ENCODE data around the gene FLNB. TPM values are rescaled to one million over a fixed set of nuclear protein-coding genes. Genes with fewer than 3 reads are reported as not detected.

FLNB gene
- total RNA-seq, 4 donors from 2014 or later, result 61.9 to 114 (median 89.9) TPM

GRCh38 chr3:58020783-58021071 lies 12.5 kb downstream of the FLNB start:
- Histone ChIP-seq H3K27me3 (no peaks in the 10 kb centered on the region), H3K4me3 (peak overlapping the region in 3 of 4 donors; percentile 4 to 17 (median 8)), H3K4me1 (peaks cover 33 to 100% (median 95%) of the 10 kb centered on the region in 4 donors), H3K36me3 (no peaks in the 10 kb centered on the region), H3K27ac (replicated peaks in 1 of 4) (peak overlapping the region; percentile 80 to 92 (median 88)), H3K9me3 (no peaks in the 10 kb centered on the region)
- DNase-seq (ENCODE audit: extremely low spot score), result no peak
- no peak for TF ChIP-seq EP300 (IDR thresholded peaks at IDR 0.05)
- no peak for TF ChIP-seq POLR2AphosphoS5 (IDR thresholded peaks at IDR 0.05)
- TF ChIP-seq CTCF (IDR thresholded peaks at IDR 0.05), result no peak
- TF ChIP-seq POLR2A (IDR thresholded peaks at IDR 0.05; ENCODE audit: low read depth), result no peak
- intact Hi-C loops (cut with DNase I), result no loop called here
- 48% methylated on average over 7 of the region's 7 CpGs for WGBS

GRCh38 chr3:58021072-58021959 lies 13.1 kb downstream of the FLNB start:
- Histone ChIP-seq H3K4me1 (peaks cover 39 to 100% (median 95%) of the 10 kb centered on the region in 4 donors), H3K9me3 (no peaks in the 10 kb centered on the region), H3K4me3 (peak overlapping the region in 2 of 4 donors; percentile 4 to 8), H3K27ac (replicated peaks in 1 of 4) (peak overlapping the region; percentile 80 to 92 (median 88)), H3K27me3 (no peaks in the 10 kb centered on the region), H3K36me3 (no peaks in the 10 kb centered on the region)
- WGBS, result 55% methylated on average over 6 of the region's 8 CpGs
- no peak for DNase-seq (ENCODE audit: extremely low spot score)
- intact Hi-C loops (cut with DNase I), result no loop called here
- no peak for TF ChIP-seq POLR2A (IDR thresholded peaks at IDR 0.05; ENCODE audit: low read depth)
- TF ChIP-seq POLR2AphosphoS5 (IDR thresholded peaks at IDR 0.05), result peak in 1 of 2 donors; percentile 14

- H3K36me3 ChIP-seq, result no peaks in the 10 kb centered on the region
- H3K27me3 ChIP-seq, result no peaks in the 10 kb centered on the region
- intact Hi-C loops (cut with DNase I), result no loop called here
- peaks cover 39 to 100% (median 97%) of the 10 kb centered on the region in 4 donors for H3K4me1 ChIP-seq
- no peaks in the 10 kb centered on the region for H3K9me3 ChIP-seq
- H3K27ac ChIP-seq (replicated peaks in 1 of 4), result peak overlapping the region; percentile 80 to 92 (median 88)
- DNase-seq (ENCODE audit: extremely low spot score), result no peak
- TF ChIP-seq POLR2A (IDR thresholded peaks at IDR 0.05; ENCODE audit: low read depth) (no peak), EP300 (IDR thresholded peaks at IDR 0.05) (no peak), CTCF (IDR thresholded peaks at IDR 0.05) (no peak), POLR2AphosphoS5 (IDR thresholded peaks at IDR 0.05) (no peak)
- WGBS, result 70% methylated on average over 5 of the region's 5 CpGs
- no peak overlapping the region for H3K4me3 ChIP-seq
Observed at GRCh38 chr3:58021962-58022361, 13.7 kb downstream of the FLNB start.

- intact Hi-C loops (cut with DNase I), result no loop called here
- peaks cover 43 to 100% (median 97%) of the 10 kb centered on the region in 4 donors for H3K4me1 ChIP-seq
- H3K36me3 ChIP-seq, result no peaks in the 10 kb centered on the region
- TF ChIP-seq POLR2A (IDR thresholded peaks at IDR 0.05; ENCODE audit: low read depth) (no peak), EP300 (IDR thresholded peaks at IDR 0.05) (no peak), POLR2AphosphoS5 (IDR thresholded peaks at IDR 0.05) (no peak), CTCF (IDR thresholded peaks at IDR 0.05) (no peak)
- no peaks in the 10 kb centered on the region for H3K9me3 ChIP-seq
- H3K27me3 ChIP-seq, result no peaks in the 10 kb centered on the region
- no peak for DNase-seq (ENCODE audit: extremely low spot score)
- H3K4me3 ChIP-seq, result no peak overlapping the region
- H3K27ac ChIP-seq (replicated peaks in 1 of 4), result peak overlapping the region; percentile 80 to 92 (median 88)
- WGBS, result 80% methylated on average over 3 of the region's 3 CpGs
Observed at GRCh38 chr3:58022490-58022889, 14.3 kb downstream of the FLNB start.

GRCh38 chr3:58023531-58023930 lies 15.3 kb downstream of the FLNB start:
- Histone ChIP-seq H3K27ac (replicated peaks in 1 of 4) (peak overlapping the region; percentile 80 to 92 (median 88)), H3K4me1 (peaks cover 38 to 96% (median 93%) of the 10 kb centered on the region in 4 donors), H3K27me3 (no peaks in the 10 kb centered on the region), H3K36me3 (no peaks in the 10 kb centered on the region), H3K9me3 (no peaks in the 10 kb centered on the region), H3K4me3 (no peak overlapping the region)
- intact Hi-C loops (cut with DNase I), result no loop called here
- DNase-seq (ENCODE audit: extremely low spot score), result no peak
- 47% methylated on average over 2 of the region's 2 CpGs for WGBS
- TF ChIP-seq CTCF (IDR thresholded peaks at IDR 0.05), result no peak
- TF ChIP-seq POLR2A (IDR thresholded peaks at IDR 0.05; ENCODE audit: low read depth), result no peak
- no peak for TF ChIP-seq POLR2AphosphoS5 (IDR thresholded peaks at IDR 0.05)
- TF ChIP-seq EP300 (IDR thresholded peaks at IDR 0.05), result no peak

All from esophagus muscularis mucosa (tissue), 4 donors.